Fibroblast of upper back skin (primary cell): Measurements from ENCODE around the gene NR2E3.

Source experiments
- DNase-seq: peaks from one replicate; pipeline ENCODE4 v3.0.0-alpha.2; 2013

NR2E3 gene

DNA sequence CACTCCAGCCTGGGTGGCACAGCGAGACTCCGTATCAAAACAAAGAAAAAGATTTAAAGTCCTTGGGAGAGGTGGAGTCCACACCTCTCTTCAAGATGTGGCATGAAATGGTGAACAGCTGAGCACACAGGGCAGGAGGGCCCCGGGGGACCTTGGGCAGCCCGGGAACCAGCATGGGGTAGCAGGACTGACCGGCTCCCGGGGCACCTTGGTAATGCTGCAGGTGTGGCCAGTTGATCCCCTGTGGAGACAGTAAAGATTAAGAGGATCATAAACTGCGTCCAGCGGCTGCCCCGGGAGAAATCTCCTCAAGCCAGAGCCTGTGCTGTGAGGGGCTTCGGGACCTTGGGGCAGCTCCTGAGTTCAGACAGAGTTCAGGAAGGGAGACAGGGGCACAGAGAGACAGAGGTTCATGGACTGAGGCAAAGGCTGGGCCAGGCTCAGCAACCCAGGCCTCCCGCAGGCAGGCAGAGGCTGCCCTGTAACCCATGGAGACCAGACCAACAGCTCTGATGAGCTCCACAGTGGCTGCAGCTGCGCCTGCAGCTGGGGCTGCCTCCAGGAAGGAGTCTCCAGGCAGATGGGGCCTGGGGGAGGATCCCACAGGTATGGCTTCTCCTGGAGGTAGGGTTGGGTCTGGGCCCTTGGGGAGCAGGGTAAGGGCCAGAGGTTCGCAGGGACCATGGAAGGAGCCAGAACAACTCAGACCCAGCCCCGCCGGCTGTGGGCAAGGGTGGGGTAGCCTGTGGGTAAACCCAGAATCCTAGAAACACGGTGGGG lies at the start of gene NR2E3:
NR2E3 (plus strand) TSS at position 299 of the 780 bp plus-strand sequence; CDS start at position 489, 190 bp downstream.
- DNase-seq, result no peak

GRCh38 chr15:71760852-71761251 lies 49.5 kb upstream of the NR2E3 start:
- DNase-seq, result no peak

- DNase-seq, result peak; percentile 48
These were observed 48.7 kb upstream of the NR2E3 start for GRCh38 chr15:71761649-71762048.

DNA sequence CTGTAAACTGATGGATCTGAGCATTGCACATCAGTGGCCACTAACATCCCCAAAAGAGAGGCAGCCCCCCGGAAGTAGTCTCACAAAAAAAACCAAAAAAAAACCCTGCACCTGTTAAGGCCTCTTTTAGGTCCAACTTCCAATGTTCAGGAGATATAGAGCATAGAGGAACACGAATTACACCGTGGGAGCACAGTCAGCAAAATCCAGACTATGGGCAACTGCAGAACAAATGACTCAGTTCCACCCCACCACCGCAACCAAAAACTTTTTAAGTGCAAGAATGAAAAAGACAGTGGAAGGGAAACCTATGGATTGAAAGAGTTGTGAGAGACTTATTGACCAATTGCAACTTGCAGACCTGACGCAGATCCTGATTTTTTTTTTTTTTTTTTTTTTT lies 42.2 kb upstream of the NR2E3 start:
- DNase-seq, result no peak

DNA sequence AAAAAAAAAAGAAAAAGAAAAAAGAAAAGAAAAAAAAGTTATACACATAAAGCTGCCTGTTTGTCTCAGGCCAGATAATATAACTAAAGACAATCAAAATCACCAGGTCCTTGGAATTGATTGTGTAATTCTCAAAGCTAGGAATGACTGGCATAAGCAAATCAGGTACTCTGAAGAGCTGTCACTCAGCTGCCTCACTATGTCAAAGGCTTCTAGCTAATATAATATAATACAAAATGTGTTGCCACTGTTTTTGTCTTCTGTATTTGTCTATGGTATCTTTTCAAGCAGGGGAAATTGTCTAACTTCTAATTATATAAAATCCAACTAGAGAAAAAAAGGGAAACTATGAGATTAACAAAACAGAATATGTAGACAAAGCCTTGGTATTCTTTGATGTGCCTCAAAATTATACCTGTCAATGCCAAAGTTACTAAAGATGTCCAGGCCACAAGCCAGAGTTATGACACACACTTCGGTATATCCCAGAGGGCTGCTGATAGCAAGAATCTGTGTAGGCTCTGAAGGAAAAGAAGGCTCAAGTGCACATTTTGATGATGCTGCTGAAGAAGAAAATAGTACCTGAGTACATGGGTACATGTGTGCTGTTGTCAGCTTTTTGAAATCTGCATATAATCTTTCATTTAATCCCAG lies 37.0 kb upstream of the NR2E3 start:
- DNase-seq, result no peak

DNA sequence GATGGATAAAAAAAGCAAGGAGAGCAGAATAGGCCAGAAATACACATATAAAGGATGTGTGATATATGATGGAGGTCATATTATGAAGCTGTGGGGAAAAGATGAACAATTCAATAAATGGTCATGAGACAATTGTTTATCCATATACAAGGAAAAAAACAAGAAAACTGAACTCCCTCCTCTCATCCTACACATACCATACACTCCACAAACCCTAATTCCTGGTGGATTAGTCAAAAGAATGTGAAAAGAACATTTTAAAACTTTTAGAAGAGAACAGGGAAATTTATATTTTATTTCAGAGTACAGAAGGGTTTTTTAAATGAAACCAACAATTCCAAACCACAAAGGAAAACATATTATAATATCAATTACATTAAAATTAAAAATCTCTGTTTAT lies 34.5 kb upstream of the NR2E3 start:
- DNase-seq, result peak; percentile 37

DNA sequence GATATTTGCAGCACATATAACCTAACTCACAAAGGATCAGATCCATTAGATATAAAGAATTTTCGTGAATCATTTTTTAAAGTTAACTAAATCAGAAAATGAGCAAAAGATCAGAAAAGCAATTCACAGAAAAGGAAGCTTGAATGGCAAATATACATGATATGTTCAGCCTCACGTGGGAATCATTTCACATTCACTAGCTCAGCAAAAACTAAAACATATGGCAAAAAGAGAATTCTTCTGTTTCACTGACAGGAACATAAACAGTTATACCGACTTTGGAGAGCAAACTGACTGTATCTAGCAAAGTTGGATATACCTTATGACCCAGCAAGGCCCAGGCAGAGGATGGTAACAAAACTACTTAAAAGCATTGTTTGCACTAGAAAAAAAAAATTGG lies 34.0 kb upstream of the NR2E3 start:
- no peak for DNase-seq

GRCh38 chr15:71777216-71777943 lies 33.0 kb upstream of the NR2E3 start:
- no peak for DNase-seq

- no peak for DNase-seq
These were observed 31.1 kb upstream of the NR2E3 start for GRCh38 chr15:71779073-71779797.

- DNase-seq, result peak; percentile 22
These were observed 30.0 kb upstream of the NR2E3 start for GRCh38 chr15:71780115-71780976.

DNA sequence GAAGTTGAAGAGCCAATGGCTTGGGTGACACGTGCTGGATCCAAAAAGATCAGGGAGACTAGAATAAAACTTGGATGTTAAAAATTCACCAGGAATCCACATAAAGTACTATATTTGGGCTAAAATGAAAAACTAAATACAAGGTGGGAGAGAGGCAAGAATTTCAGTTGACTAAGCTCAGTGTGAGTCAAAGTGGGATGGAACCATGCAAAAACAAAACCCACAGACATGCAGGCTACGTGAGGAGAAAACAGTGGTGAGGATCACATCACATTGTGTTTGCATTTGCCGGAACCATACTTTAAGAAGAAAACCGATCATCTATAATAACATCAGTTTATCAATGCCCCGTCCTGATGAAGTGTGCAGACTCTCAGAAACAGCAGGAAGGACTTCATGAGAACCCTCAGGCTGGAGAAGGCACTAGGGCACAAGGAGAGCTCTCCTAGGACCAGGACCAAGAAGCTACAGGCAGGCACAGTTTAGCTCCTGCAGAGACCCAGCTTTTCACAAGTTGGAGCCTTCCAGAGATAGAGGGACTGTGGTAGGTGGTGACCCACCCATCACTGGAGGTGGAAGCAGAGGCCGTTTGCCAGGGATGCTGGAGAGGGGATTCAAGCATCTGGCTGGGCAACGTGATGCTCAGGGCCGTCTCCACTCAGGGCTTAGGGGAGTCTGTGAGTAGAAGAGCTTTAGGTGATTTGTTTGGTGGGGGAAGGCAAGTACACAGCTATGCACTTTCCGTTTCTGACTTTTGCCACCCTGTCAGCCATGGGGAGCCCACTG lies 29.0 kb upstream of the NR2E3 start:
- DNase-seq, result peak; percentile 43

- no peak for DNase-seq
These were observed 28.4 kb upstream of the NR2E3 start for GRCh38 chr15:71781965-71782265.

- no peak for DNase-seq
These were observed 27.8 kb upstream of the NR2E3 start for GRCh38 chr15:71782422-71783165.

GRCh38 chr15:71784719-71785118 lies 25.6 kb upstream of the NR2E3 start:
- no peak for DNase-seq

DNA sequence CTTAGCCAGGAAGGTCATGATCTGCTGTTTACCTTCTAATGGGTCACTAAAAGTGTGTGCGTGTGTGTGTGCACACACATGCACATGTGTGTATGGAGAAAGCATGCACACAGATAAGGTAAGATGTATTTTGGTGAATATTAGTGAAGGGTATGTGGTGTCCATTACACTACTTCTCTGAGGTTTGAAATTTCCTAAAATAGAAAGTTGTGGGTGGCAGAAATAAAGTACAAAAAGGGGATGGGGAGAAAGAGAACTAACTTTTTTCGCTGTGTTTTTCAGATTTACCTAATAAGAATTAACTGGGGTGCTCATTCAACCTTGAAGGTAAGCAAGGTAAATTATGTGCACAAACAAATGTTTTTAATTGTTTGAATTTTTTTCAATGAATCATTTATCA lies 24.4 kb upstream of the NR2E3 start:
- DNase-seq, result no peak

GRCh38 chr15:71786673-71787072 lies 23.7 kb upstream of the NR2E3 start:
- no peak for DNase-seq

GRCh38 chr15:71788646-71789579 lies 21.4 kb upstream of the NR2E3 start:
- DNase-seq, result no peak

DNA sequence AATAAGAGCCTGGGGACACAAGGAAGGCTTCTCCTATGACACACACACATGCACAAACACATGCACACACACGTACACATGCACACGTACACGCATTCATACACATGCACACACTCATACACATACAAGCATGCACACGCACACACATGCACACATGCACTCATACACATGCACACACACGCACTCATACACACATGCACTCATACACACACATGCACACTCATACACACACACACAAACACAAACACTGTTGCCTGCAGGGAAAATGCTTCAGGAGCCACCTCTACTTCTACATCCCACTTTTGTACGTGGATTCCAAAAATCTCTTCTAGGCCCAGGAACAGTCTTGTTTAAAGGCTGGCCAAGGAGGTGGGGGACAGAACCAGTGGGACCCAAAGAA lies 20.7 kb upstream of the NR2E3 start:
- DNase-seq, result no peak

DNA sequence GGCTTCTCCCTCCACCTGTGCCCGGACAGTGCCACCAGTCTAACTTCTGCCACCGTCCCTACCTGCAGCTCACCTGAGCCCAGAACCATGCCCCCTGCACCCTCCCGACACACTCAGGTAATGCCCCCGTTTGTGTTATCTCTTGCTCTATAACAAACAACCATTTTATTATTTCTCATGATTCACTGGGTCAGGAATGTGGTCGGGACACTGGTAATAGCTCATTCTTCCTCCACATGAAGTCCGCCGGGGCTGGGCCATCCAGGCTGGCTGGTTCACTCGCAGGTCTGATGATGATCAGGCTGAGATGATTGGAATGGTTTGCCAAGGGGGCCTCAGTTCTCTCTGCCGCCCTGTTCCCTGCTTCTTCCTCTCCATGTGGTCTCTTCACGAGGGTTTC lies 20.3 kb upstream of the NR2E3 start:
- no peak for DNase-seq

DNA sequence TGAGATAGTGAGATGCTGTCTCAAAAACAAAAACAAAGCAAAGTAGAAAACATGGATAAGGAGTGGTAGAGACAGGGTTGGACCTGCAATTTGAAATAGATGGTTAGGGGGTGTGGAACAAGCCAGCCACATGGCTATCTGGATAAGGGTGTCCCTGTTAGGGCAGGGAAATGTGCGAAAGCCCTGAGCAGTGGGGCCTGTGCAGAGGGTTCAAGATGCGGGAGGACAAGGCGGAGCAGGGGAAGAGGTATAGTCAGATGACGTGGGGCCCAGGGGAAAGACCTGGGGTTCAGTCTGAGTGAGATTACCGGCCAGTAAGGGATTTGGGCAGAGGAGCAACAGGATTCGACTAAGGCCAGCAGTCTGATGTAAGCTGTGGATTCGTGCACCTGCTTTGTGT lies 18.4 kb upstream of the NR2E3 start:
- DNase-seq, result no peak
